HG02798 (cell line): ENCODE data around the gene GBX2.
A peak's percentile ranks its signal among the peaks of the same experiment; 100 is the strongest.

Experiments
- ATAC-seq: cut with Tn5 transposase; IDR thresholded peaks from one replicate; pipeline ENCODE4 v1.9.1; 2021; ENCODE audit warnings: mild to moderate bottlenecking; ENCODE audit not compliant: unreplicated experiment, poor library complexity

Gene GBX2

DNA sequence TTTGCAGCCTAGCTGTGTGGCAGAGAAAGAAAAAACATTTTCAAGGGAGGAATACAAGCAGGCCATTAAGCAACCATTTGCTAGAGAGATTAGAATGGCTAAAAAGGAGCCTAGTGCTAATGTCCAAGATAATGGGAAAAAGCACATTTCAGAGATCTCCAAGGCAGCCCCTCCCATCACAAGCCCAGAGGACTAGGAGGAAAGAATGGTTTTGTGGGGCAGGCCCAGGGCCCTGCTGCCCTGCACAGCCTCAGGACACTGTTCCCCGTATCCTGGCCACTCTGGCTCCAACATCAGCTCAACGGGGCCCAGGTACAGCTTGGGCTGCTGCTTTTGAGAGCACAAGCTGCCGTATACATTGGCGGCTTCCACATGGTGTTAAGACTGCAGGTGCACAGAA lies 16.5 kb upstream of the GBX2 start:
- no peak for ATAC-seq

DNA sequence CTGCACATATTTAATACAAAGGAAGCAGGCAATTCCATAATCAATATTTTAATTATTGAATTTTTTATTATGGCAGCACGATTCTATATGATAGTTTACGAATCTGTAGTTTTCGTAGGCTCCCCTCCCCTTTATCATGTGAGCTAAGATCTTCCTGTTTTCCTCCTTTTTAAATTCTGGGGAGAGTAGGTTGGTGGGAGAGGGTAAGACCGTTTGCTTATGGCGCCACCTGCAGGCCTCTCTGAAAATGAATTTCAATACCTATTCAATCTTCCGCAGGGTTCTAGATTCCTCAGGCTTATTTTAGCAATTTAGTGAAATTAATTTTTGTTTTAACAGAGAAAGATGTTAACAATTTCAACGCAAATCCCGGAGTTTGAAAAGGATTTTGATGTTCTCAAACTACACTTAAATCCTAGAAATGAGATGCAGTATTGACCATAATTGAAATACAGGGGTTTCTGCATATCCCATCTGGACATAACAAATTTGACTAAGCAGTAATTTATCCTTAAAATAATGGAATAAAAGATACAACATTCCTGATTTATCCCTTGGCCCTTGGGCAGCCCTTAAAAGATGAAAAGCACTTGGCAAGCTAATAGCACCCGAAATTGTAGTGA lies 12.8 kb upstream of the GBX2 start:
- no peak for ATAC-seq

DNA sequence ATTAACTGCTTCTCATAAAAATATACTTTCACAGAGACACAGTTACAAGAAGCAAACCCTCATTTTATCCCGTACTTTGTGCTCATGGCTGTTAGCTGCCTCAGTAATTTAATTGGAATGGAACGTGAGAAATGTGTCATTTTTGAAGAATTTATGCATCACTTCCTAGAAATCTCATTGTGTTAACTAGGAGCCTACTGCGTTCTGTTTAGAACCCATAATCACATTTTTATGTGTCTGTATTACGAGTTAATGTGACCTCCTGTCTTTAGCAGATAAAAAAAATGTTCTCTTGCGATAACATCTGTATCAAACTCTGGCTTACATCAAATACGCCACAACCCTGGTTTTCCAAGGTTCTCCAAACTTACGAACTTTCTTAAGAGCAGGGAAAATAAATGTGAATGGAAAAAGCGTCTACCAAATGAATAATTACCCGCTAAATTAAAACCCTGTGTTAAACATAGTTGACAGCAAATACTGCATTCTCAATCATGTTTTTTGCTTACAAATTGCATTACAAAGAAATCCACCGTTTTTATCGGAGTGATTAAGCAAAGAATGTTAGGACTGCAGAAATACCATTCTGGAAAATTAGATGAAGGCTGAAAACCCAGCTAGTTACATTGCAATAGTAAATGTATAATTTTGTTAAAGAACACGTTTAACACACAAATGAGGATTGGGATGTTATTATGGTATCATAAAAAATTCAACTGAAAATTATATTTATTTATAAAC lies 12.1 kb upstream of the GBX2 start:
- no peak for ATAC-seq

DNA sequence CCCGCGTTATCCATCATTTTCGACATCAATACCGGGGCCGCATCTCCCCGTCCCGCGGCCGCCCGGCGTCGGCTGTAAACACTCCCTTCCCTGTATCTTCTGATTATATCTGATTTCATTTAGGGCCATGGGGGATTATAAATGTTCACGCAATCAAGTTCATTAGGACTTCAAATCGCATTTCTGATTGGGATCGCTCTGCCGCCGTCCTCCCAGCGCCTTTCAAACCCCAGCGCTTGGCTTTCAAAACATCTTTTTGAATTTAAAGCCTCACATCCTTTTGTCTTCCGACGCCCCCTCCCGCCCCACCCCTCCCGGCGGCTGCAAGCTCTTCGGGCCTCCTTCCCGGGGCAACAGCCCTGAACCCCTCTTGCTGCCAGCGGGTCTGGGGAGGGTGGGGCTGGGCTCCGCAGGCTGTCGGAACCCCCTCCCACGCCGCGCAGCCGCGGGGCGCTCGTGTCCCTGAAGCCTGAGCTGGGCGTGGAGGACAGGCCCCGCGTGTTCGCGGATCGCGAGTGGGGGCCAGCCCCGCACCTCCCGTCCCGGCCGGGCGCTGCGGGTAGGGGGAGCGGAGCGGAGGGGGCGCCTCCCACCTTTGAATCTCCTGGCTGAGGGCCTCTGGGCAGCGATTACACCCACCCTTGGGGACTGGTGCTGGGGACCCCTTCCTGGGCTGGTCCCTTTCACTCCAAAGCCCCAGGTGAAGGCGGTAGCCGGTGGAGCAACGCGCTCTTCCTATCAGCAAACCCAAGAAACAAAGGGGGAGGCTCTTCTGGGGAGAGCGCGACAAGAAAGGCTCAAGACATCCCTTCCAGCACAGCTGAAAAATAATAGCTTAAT lies 11.3 kb upstream of the GBX2 start:
- ATAC-seq: no peak

DNA sequence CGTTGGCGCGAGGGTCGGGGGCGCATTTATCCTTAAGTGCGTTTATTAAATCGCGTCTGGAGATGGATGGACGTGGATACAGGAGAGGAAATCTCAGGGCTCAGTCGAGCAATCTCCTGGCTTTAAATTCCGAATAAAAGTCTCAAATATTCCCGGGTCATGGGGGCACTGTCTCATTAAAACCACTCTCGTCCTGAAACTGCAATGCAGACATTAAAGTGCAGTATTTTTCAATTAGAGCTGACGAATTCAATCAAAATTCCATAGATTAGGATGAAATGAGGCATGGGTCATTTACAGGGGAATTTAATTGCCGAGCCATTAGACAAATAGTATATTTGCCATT lies 10.7 kb upstream of the GBX2 start:
- ATAC-seq: no peak

DNA sequence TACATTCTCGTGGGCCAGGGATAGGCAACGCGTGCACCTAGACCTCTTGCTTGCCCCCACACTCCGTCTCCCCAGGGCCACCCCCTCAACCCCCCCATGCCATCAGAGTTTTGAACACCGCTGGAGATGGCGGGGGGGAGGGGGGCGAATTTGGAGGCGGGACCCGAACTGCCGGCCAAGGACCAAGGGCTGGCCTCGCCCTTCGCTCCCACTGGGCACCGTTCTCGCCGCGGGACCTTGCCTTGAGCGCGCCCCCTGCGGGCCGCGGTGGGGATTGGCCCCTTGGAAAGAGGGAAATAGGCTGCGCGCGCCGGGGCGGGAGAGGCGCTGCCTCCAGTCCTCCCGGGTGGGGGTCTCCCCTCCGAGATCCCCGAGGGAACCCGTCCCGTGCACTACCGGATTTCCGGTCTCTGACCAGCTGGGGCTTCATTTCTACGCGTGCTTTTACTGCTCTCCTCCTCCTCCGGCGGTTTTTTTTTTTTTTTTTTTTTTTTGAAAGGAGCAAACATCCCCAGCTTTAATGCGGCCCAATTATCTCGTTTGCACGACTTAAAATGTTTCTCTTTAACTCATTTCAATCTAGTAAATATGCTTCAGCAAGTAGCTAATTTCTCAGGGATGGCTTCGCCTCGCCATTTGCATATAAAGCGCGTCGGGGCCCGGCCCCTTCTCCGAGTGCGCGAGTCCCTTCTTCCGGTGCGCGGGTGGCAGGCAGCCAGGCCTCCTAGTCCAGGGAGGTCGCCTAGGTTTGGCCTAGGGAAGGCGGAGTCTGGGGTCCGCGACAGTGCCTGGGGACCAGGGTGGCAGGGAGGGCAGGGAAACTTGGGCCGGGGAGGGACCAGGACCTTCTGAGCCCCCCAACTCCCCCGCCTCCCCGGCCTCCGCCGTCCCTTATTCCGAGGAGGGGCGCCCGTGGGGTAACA lies 10.0 kb upstream of the GBX2 start:
- peak; percentile 36 for ATAC-seq

DNA sequence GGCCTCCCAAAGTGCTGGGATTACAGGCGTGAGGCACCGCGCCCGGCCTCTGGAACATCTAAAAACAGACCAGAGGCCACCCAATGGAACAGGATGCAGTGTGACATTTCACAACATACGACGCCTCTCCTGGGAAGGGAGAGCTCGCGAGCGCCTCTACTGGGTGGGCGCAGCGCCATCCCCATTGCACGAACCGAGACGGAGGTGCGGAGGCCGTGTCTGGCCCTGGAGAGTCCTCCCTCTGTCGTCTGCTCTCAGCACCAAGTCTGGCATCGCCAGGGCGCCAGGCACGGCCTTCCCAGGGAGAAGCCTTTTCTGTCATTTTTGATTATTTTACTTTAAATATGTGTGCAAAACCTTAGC lies 9.4 kb upstream of the GBX2 start:
- no peak for ATAC-seq

DNA sequence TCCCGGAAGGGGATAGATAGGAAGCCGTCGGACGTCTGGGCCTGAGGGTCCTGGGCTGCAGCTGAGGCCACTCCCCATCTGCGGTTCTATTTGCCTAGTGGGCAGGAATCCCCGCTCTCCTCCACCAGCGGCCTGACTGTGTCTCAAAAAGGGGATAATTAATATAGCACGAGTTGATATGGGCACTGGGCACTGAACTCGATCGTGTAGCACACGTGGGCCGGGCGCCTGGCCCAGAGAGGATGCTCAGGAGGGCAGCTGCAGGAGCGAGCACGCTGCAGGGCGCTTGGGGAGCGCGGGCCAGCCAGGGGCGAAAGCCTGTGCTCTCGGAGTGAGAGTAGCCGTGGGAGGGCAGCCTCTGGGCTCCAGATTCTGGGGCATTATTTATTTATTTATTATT lies 8.8 kb upstream of the GBX2 start:
- no peak for ATAC-seq

DNA sequence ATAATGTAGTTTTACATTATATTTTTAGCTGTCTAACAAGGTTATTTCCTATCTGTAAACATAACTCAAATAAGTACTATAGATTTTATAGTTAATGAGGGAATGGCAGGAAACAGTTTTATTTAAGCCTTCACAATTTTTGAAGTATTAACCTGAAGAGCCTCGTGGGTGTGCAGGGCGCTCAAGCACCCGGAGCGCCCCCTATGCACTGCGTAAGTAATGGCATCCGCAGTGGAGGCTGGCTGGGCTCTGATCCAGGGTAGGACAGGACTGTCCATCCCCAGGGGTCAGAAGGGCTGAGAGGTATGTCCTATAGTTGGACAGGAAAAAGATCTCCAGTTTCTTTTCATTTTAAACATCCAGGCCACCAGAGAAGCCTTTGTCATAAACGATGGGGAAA lies 8.2 kb upstream of the GBX2 start:
- ATAC-seq: no peak

DNA sequence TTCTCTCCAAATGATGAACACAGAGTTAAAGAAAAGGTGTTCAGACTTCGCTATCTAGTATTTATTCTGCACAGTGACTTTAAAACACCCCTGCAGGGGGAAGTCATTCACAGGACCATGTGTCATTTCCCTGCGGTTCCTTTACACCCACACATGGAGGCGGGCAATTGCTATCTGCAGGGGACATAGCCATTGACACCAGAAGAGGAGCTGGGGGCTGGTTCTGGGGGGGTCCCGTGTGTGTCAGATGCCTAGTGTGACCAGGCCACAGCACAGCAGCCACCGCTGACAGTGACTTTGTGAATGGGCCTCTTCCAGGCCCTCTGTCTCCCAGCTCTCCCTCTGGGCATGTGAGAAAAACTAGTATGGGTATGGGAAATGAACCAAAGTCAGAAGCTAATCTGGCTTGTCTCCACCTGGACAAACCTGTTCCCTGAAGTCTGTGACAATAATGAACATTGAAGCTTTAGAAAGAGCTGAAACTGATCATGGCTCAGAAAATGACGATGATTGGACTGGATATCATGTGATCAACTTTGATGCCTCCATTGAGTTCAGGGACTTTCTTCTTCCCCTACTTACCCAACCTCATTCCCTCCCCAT lies 7.5 kb upstream of the GBX2 start:
- ATAC-seq: no peak

DNA sequence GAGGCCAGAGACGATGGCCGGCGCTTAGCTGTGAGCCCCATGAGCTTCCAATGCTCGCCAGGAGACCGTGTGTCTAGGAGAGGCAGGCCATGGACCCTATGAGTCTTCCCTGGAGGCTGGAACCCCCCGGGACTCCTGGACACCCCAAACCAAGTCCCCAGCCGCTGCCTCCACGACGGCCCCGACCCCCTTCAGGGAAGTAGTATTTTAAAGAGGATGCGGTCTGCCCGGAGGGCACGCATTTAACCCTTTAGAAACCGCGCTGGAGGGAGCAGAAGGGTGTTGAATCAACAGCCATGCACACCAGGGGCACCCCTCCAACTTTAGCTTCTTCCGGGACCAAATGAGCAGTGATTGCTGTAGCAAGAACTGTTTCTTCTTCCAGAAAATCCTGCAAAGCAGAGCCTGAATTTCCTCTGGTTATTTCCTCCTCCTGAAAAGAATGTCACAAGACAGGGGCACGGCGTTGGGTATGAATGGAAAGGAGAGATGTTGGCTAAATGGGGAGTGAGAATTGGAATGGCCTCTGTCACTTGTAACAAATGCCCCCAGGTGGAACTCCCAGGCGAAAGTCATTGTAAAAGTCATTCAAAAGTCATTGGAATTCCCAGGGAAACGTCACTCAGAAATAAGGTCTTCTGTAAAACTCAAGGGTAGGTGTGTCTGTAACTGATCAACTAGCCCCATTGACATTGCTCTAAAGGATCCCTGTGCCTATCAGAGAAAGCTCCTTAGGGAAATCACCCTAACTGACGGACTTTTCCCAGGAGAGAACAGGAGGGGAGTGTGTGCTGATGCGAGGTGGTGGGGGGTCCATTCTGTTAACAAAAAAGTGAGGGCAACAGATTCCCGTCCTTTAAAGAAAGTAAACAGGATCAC lies 5.8 kb upstream of the GBX2 start:
- ATAC-seq: no peak

DNA sequence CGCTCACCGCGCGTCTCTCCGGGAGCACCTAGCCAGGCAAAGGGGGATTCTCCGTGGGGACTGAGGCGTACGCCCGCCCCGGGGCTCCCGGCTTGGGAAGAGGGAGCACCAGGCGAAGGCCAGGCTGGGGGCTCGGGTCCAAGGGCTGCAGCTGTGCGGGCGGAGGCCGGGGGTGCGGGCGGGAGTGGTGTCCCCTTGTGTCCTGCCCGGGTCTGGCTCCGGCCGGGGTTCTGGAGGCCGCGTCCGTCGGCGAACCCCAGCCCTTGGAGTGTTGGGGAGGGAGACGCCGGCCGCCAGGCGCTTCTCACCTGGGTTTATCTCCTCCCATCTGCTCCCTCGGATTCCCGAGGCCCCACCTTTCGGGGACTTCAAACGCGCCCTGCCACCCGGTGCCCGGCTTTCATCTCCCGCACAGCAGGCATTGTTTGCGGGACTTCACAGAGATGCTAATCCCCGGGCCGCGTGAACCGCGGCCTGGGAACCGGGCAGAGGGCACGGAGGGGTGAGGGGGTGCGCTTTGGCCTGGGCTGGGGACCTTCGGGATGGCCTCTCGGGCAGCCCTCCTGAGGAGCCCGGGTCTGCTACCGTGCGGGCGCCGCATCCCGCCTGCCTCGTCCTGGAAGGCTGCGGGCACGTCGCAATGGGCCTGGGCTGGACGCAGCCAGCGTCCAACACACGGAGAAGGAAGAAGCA lies 5.0 kb upstream of the GBX2 start:
- ATAC-seq: no peak

DNA sequence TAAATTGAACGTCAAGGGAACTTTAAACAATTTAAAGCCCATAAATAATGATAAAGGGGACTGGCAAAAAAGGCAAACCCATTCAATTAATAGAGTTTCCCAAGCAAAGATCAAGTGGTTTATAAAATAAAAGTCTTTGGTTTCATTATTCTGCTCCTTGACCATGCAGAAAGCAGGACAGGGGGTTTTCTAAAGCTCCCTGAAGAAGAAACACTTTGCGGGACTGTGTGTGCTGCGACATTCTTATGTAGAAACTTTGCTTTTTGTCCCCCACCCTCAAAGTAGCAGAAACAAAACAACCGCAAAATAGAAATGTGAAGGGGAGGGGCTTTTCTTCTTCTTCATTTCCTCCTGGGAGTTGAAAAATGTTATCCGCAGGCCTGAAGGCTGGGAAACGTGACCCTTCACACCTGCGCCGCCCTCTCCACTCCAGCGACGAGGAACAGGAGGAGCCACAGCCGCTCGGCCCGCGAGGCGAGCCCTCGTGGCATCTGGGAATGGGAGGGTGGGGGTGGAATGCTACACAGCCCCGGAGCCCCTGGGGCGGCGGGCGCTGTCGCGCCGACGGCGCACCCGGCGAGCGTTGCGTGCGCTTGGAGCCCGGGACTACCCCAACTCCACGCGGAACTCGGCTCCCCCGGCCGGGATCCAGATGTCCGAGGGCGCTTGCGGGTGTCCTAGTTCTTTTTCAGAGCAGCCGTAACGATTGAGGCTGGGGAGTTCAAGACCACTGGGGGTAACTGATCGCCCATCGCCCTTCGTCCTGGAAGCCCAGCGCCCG lies 4.3 kb upstream of the GBX2 start:
- ATAC-seq: no peak

DNA sequence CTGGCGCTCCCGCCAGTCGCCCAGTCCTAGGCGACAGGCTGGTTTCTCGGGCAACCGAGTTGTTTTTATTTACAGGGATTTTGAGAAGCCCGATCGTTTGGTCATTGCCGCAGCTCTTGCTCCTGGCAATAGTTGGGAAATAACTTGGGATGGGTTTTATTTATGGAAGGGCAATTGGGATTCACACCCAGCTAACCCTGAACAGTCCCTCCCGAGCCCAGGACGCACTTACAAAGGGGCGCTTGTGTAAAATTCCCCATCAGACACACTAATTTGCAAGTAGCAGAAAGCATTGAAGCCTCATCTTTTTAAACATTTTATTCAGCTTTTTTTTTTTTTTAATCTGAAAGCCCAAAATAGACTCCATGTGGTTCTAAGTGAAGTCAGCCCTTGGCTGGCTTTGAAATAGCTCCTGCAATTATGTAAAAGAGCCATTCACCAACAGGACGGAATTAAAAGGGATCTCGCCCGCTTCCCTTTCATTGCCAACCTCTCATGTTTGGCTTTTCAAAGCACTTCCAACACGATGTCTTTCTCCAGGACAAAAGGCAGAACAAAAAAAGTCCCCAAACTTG lies 3.6 kb upstream of the GBX2 start:
- no peak for ATAC-seq

DNA sequence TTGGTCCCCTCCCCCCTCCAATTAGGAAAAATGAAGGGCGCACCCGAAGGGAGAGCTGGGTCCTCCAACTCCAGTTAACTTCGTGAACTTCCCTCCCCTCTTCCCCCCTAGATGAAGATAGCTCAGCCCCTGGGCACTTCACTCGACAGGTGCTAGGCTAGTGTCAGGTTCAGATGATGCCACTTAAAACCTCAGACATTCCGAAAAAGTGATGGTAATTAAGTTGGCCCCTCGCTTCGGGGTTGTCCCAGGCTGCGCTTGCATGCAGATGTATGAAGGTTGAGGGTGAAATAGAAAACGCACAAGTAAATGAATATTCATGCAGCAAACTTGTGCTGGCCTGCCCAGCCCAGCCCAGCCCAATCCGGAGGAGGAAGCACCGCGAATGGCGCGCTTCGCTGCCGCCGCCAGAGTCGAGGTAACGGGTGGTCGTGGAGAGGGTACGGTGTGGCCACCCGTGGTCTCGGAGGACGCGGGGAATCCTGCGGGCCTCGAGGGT lies 3.0 kb upstream of the GBX2 start:
- ATAC-seq: no peak

DNA sequence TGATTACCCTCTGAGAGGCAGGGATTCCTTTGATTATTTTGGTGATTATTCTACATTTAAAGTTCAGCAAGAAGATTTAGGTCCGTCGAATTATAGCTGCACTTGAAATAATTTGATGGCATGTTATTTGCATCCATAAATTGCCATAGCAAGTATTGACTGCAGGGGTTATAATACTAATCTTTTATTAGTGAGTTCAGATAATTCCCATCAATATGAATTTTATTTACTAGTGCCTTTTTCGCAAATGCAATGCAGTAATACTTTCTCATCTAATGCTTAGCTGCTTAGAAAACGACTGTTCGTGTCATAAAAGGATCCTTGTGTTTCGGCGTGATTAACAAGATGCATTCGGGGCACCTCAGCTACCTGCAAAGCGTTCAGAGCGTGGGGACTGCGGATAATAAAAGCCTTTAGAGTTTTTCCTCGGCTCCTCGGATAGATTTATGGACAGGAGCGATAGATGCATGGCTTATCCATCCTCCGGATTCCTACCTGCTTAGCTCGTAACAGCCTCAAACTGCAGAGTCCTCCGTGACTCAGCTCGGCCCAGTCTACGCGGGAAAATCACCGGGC lies 2.5 kb upstream of the GBX2 start:
- ATAC-seq: no peak
